Colon (tissue), 2 donors: ENCODE results near the gene FOXO3.
"Not testable (repeated sequence)": the region's sequence is repeated elsewhere in the genome, so short reads cannot be mapped to it uniquely, and the experiment has no call there.

Source experiments
- FAIRE-seq: peaks from 2 replicates; lab custom pipeline; 2012; peaks lifted over from hg19 to GRCh38; lab: Jason Lieb, UNC
- donor health status: control.
- donor health status: control.

Gene FOXO3

DNA sequence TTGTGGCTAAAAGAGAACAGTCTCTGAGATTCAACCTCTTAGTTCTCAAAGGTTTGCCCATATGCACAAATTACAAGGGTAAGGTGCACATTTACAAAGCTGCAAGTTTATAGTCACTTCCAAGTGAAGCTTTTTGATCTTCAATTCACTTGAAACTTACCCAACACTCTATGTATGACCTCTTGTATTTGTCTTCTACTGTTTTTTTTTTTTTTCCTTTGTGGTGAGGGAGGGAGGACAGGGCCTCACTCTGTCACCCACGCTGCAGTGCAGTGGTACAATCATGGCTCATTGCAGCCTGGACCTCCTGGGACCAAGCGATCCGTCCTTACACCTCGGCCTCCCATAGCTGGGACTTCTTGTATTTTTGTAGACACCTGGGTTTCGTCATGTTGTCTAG, 4.5 kb upstream of the FOXO3 start:
- no peak for FAIRE-seq

DNA sequence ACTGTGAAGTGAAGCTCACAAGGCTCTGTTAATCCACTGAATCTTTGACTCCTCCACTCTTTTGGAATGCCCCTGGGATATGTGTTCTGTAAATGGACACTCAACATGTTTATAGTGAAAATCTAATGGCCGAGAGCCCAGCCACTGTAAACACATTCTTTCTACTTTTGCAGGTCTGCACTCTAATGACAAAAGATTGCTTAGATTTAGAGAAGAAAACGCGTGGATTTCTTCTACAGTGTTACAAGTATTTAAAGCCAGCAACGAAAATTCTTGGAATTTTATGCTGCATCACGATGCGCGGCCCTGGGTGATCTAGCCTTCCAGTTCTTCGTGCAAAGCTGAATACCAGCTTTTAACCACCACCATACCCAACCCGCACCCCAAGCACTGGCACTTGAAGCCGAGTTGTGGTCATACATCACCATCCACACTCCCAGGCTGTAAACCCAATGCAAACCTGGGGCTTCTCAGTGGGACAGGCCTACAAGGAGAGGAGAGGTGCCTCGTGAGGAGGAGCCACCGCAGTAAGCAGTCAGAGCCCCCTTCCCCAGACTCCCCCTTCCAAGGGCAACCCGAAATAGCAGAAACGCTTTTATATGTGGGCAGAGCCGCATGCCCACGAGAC, 3.7 kb upstream of the FOXO3 start:
- FAIRE-seq = no peak

DNA sequence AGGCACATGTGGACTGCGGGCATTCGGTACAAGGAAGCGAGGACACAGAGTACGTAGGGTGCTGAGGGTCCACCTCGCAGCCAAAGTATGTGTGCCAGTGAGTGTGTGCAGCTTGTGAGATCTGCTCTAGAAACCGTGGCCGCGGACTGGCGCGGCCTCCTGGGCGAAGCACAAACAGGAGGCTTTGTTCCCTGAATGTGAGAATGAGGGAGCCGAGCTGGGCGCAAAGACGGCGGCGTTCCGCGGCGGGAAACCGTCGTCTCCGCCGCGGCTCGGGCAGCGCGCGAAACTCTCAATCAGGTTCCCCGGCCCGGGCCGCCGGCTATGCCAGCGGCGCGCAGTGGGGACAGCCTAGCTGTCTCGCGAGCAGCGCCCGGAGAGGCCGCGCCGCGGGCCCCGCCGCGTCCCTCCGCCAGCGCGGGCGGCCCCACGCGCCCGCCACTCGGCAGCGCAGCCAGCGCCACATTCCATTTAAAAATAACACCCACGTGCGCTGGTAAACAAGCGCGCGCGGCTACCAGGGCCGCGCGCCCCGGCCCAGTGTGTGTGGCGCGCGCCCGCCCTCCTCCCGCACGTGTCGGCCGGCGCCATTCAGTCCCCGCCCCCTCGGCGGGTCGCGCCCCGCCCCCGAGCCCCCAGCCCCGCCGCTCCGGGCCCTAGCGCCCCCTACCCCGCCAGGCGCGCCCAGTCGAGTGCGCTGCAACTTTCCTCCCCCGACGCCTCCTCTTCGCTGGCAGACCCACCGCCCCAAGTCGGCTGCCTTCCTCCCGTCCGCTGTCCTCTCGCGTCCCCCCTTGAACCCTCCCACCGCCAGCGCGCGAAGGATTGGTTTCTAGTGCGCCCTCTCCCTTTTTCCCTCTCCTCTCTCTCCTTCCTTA, 3.0 kb upstream of the FOXO3 start:
- no peak for FAIRE-seq

DNA sequence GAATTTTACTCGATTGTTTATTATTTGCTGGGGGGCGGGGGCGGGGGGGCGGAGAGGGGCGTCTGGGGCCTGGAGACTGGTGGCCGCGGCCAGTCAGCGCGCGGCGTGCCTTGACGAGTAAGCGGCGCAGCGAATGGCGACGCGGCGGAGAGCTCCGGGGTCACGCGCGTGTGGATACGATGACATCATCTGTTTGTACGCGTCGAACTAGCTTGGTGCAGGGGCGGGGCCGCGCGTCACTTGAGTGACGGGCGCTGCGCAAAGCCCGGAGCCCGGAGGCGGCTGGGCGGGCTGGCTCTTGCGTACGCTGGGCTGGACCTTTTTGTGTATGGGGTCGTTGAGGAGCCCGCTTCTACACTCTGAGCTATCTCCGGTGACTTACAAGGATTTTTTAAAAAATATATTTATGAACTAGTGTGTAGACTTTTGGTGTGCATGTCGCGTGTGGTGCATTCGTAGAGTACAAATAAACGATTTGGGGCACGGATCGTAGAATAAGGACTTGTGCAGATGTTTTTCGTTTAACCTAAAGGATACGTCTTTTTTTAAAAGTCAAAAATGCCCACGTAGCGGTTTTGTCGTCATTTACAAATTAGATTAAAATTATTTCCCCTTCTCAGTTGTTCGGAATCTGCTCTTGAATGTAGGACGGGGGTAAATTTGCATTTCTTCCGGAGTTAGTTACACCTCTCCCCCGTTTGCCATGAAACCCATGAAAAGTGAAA, 2.2 kb upstream of the FOXO3 start:
- FAIRE-seq = no peak

DNA sequence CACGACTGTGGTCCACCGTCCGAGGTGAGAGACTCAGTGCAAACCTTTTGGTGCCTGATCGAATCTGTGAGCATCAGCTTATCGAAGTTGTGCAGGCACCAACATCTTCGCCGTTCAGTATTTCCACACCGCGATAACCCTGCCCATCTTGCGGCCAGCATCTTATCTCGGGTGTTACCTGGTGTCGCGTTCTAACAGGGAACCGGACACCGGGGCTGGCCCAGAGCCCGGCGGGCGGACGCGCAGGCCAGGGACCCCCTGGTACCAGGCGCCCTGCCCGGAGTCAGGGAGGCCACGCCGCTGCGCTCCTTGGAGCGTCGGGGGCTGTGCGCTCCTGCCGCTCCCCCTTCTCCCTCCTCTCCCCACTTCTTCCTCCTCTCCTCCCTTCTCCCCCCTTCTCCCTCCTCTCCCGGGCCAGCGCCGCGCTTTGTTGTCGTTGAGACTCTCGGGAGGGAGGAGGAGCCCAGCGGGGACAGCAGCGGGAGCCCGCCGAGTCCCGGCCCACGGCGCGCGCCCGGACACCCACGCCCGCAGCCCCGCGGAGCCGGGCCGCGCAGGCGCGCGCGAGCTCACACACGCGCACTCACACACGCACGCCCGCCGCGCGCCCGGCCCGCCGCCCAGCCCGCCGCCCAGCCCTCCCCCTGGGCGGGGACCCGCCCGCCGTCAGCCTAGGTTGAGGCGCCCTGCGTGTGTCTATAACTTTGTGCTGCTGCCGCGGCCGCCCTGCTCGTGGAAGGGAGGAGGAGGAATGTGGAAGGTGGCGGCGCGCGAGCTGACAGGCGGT, 1.4 kb upstream of the FOXO3 start:
- FAIRE-seq = no peak

DNA sequence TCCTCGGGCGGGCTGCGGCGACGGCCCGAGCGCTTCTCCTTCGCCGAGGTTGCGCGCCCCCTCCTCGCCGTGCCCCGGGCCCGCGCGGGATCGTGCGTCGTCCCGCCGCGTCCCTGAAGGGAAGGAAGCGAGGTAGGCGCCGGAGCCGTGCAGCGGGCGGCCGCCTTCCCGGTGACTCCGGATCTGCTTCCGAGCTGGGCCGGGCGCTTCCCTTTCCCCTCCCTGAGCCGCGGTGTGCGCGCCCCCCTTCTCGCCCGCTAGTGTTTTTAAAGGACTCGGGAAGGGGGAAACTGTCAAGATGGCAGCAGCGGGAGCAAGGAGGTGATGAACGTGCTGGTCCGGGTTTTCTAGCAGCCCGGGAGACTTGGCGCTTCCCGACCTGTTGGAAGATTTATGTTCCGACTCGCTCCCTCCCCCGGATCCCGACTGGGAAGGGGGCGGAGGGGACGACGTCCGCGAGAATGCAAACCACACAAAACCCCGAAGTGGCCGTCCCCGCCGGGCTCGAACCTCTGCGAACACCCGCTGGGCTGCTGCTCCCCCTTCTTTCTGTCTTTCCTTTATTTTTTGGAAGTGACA, 744 bp upstream of the FOXO3 start:
- no peak for FAIRE-seq

DNA sequence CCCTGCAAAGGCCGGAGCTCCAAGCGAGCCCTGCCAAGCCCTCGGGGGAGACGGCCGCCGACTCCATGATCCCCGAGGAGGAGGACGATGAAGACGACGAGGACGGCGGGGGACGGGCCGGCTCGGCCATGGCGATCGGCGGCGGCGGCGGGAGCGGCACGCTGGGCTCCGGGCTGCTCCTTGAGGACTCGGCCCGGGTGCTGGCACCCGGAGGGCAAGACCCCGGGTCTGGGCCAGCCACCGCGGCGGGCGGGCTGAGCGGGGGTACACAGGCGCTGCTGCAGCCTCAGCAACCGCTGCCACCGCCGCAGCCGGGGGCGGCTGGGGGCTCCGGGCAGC, 561 bp downstream of the FOXO3 start:
- not testable (repeated sequence) for FAIRE-seq

DNA sequence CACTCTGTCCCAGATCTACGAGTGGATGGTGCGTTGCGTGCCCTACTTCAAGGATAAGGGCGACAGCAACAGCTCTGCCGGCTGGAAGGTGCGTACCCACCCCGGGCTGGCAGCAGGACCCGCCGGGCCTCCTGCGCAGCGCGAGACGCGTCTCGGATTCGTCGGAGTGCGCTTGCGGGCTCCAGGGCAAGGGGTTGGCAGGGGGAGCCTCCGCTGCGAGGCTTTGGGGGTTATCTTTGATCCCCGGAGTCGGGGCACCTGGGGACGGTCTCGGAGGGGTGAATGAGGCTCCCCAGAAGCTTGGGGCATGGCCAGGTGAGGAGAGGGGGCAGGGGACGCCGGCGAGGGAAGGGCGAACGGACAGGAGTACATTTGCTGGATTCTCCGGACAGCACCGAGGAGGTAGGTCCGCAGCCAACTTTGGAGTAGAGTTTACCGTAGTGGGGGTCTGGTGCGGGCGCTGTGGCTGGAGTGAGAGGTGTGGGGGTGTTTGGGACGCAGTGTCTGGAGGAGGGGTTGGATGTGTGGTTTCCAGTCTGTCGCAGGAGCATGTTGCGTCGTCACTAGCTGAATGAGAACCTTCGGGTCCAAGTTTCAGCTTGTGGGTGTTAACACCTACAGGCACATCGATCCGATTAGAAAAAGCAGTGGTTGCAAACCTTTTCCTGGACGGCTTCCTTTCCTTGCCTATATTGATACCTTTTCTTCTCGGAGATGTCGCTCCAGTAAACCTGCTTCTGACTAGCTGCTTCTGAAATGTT, 1.2 kb downstream of the FOXO3 start:
- FAIRE-seq = no peak

DNA sequence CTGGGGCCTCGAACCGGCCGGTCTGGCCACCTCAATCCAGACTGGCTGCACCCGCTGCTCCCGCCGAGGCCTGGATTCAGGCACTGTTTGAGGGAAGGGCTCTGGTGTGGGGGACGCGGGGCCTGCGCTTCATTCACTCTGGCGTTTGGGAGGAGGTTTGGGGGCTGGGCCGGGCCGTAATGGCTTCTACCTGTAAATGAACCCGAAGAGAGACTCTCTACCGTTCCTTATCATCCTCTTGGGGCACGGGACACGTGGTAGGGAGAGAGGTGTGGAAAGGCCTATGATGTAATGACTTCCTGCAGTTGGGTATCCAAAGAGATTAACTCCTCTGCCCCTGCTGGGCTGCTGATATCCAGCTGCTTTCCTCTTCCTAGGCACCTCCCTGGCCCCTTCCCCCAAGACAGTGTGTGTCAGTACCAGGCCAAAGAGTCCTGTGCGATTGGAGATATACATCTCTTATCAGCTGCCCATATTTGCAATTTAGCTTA, 1.8 kb downstream of the FOXO3 start:
- FAIRE-seq = no peak

DNA sequence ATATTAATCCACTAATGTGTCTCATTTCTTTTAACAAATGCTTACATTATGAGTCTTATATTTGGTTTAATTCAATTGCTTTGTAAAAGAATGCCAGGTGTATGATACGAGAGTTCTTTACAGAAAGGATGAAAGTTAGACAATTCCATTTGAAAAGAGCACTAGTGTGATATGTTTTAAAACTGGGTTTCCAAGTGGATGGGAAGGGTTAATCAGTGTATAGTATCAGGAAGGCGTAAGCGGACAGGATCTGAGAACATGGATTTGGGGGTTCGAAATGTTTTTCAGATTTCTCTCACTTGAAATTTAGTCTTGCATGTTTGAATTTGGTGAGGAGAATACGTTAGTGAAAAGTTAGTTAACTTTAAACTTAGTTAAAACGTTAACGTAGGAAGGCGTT, 2.6 kb downstream of the FOXO3 start:
- no peak for FAIRE-seq

DNA sequence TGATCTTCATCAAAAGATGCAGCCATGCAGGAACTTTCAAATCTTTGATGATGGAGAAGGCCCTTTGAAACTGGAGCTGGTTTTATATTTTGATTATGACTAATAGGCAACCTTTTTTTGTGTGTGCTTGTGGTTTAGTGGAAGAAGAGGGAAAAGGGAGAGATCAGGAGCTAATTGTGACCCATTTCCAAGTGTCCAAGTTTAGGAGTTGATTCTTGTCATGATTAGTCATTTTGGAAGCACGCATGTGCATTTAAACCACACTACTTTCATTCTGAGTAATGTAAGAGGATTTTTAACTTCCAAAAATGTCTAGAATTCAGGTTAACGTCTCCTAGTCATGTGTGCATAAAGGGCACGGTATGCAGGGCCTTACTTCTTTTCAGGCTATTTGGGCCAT, 3.5 kb downstream of the FOXO3 start:
- FAIRE-seq = no peak

DNA sequence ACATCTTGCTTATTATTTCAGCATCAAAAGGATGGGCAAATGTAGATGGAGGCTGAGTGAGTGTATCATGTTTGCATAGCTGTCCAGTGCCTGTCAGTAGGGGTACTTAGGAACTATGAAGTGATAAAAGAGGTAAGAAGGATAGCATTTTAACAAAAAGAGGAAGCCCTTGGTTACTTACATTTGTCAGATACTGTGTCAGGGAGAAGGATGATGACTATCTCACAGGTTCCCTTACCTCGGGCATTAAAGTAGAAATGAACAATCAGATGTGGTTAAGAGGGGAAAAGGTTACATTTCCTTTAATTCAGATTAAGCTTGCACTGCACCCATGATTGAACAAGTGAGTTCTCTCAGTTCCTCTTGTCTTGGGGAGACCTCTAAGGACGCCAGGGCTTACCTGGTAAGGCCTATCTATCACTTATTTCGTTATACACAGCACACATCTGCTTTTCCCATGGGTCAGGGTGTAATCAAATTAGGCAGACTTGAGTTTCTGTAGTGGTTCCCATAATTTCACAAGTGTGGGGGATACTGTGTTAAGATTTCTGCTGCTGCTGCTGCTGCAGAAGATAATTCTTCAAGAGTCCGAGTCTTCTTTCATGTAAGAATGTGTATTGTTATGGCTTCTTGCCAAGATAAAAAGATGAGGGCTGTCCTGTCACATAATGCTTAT, 4.5 kb downstream of the FOXO3 start:
- no peak for FAIRE-seq

DNA sequence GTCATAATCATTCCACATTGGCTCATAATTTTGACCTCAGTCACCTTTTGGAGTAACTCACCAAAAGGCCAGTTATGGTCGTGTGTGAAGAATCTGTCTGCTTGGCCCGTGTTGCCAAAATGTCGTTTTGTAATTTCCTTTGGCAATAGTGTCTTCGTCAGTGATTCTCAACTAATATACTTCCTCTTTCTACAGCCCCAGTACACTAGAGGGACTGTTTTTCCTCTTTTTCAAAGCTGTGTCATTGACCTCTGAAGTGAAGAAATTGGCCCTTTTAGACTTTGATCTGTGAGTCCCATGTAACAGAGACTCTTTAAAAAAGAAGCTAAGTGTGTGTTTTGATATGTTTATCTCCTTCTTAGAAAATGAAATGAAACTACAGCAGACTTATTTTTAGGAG, 5.2 kb downstream of the FOXO3 start:
- FAIRE-seq = peak; percentile 78

DNA sequence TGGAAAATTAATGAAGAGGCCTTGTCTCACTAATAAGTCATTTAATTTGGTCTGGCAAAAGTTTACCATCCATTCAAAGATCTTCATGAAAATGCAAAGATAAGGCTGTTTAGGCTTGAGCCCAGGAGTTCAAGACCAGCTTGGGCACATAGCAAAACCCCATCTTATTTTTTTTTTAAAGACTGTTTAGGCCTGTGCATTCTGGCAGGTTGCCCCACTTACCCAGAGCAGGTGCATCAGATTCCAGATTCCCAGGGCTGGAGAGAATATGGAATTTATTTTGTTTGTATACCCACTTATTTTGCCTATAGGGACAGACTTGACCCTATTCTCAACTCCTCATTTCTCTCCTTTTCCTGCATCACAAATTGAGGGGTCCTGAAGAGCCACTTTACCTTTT, 5.7 kb downstream of the FOXO3 start:
- FAIRE-seq = no peak

DNA sequence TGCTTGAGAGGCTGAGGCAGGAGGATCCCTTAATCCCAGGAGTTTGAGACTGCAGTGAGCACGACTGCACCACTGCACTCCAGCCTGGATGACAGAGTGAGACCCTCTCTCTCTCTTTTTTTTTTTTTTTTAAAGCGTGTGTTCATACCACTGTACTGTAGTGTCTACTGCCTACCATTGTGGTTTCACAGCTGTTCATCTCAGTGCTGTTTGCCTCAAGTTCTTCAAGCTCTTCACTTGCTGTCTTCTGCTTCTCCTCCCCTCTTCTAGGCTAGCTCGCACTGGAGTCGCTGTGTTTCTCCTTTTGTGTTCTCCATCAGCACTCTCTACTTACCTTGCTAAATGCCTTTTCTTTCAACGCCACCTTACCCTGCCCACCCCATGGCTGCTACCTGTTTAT, 7.4 kb downstream of the FOXO3 start:
- no peak for FAIRE-seq

DNA sequence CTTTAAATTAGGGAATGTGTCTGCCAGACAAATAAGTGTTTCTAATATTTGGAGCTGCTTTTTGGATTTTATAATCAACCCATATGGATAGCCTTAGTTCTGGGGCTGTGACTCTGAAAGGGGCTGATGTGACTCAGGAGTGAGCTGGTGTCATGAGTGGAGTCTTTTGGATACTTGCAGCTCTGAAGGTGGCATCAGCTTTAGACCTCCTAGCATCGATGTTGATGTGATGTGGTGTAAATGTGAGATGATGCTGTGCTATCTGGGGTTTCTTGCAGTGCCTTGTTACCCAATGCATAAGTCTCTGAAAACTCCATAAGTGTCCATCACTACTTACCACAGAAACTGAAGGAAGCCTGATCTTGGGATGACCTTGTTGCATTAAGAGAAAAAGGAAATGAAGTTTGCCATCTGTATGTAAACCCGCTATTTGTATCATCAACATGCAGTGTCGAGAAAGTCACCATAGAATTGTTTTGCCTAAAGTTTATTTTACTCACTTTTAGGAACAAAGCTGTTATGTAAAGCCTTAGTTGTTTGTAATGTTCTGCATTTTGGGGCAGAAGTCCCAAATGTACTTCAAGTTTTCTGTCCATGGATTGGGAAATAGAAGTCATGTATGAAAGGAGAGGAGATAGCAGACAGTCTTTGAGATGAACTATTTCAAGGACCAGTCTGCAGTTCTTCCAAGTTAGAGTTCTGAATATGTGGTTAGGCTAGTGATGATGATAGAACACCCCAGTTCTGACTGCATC, 8.0 kb downstream of the FOXO3 start:
- no peak for FAIRE-seq

DNA sequence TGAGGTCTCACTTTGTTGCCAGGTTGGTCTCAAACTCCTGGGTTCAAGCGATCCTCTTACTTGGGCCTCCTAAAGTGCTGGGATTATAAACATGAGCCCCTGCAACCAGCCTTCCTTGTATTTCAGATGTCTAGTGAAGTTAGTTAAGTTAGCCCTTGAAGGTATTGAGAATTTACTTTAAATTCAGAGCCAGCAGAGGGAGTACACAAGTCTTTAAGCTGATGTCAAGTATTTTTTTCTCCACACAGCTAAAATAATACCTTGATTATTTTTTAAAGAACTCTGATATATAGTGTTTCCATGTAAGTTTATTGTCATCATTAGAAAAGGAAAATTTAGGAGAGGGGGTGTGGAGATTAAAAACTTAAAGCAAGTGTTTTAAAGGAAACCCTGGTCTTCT, 9.8 kb downstream of the FOXO3 start:
- FAIRE-seq = no peak

DNA sequence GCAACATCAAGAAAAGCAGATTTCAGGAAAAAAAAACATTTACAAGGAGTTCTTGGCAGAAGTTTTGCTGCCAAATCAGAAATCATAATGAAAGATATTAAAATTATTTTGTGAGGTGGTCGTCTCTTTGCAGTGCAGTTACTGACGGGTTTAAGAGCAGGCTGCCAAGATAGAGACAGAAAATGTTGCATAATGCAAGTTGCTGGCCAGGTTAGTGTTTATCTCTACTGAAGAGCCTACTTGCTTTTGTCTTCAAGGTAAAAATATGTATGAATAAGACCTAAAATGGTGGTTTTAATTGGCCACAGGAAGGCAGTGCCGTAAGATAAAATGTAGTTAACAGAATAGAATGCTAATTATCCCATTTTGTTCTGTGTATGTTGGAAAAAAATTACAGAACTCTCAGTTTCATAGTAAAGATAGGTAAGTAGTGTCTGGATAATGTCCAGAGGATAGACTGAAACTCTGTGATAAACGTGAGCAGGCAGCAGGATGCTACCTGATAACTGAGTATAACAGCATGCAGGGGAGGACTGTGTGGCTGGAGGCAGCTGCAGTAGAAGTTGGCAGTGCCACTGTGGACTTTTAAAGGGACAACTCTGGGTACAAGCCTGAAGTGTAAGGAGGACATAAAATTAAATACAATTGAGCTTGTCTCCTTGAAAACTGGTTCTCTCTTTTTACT, 13.9 kb downstream of the FOXO3 start:
- no peak for FAIRE-seq

DNA sequence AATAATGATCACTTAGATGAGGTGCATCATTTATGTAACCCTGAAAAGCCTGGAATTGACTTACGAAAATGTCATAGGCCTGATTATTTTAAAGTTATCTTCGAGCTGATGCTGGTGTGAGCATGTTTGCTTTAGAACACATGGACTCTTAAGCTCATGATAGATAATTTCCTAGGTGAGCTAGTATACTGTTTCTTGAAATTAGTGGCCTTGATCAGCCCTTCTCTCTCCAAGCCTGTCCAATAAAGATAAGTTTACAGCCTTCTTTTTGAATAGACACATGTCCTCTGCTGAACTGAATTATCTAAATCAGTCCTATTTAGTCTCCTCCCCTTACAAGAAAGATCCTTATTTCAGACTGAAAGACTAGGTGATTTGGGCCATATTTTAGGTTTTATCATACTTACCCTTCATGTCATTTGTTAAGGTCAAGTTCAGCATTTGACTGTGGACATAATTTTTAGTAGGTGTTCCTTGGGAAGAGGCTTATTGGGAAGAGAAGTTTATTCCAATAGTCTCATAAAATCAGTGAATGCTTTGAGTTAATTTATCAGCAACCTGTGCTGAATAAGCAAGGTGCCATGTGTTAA, 15.3 kb downstream of the FOXO3 start:
- FAIRE-seq = no peak
